ENCODE results near the gene FKTN.

FKTN gene

GRCh38 chr9:105633411-105633810, 75.5 kb downstream of the FKTN start:
- DNase-seq (ENCODE audit: low read depth): no peak

GRCh38 chr9:105636331-105636730, 78.4 kb downstream of the FKTN start:
- DNase-seq (ENCODE audit: low read depth): no peak

GRCh38 chr9:105637787-105638395, 80.0 kb downstream of the FKTN start:
- no peak for DNase-seq (ENCODE audit: low read depth)

GRCh38 chr9:105639936-105640335, 82.0 kb downstream of the FKTN start:
- DNase-seq (ENCODE audit: low read depth): no peak

- no peak for DNase-seq (ENCODE audit: low read depth)
Observed at GRCh38 chr9:105643795-105644194, 85.9 kb downstream of the FKTN start.

- DNase-seq (ENCODE audit: low read depth): no peak
Observed at GRCh38 chr9:105646879-105647594, 89.1 kb downstream of the FKTN start.

GRCh38 chr9:105647595-105648349, 89.8 kb downstream of the FKTN start:
- no peak for DNase-seq (ENCODE audit: low read depth)

- DNase-seq (ENCODE audit: low read depth): no peak
Observed at GRCh38 chr9:105651806-105652205, 93.9 kb downstream of the FKTN start.

- DNase-seq (ENCODE audit: low read depth): no peak
Observed at GRCh38 chr9:105656131-105656921, 98.4 kb downstream of the FKTN start.

GRCh38 chr9:105658351-105658750, 100.4 kb downstream of the FKTN start:
- DNase-seq (ENCODE audit: low read depth): no peak

- no peak for DNase-seq (ENCODE audit: low read depth)
Observed at GRCh38 chr9:105661011-105661410, 103.1 kb downstream of the FKTN start.

GRCh38 chr9:105662184-105663104, 104.5 kb downstream of the FKTN start, which contains the start of gene TAL2:
Gene TAL2, plus strand, starts transcription at chr9:105662457. Its CDS starts 40 bp downstream, at chr9:105662497.
- no peak for DNase-seq (ENCODE audit: low read depth)

- no peak for DNase-seq (ENCODE audit: low read depth)
Observed at GRCh38 chr9:105663914-105664313, 106.0 kb downstream of the FKTN start.

- DNase-seq (ENCODE audit: low read depth): no peak
Observed at GRCh38 chr9:105667867-105668266, 109.9 kb downstream of the FKTN start.

GRCh38 chr9:105670315-105670714, 112.4 kb downstream of the FKTN start:
- DNase-seq (ENCODE audit: low read depth): no peak

- no peak for DNase-seq (ENCODE audit: low read depth)
Observed at GRCh38 chr9:105670775-105671174, 112.8 kb downstream of the FKTN start.

GRCh38 chr9:105672711-105673234, 114.8 kb downstream of the FKTN start:
- DNase-seq (ENCODE audit: low read depth): no peak

- no peak for DNase-seq (ENCODE audit: low read depth)
Observed at GRCh38 chr9:105673850-105674387, 116.0 kb downstream of the FKTN start.

GRCh38 chr9:105676351-105676923, 118.5 kb downstream of the FKTN start:
- no peak for DNase-seq (ENCODE audit: low read depth)

- no peak for DNase-seq (ENCODE audit: low read depth)
Observed at GRCh38 chr9:105678163-105678562, 120.2 kb downstream of the FKTN start.

All from T-helper 22 cell (primary cell).